ENCODE measurements around the gene ERF. TPM values are rescaled to one million over a fixed set of nuclear protein-coding genes. Genes with fewer than 3 reads are reported as not detected.

ERF gene
- total and polyA plus RNA-seq, 7 donors, result 18.6 to 42.8 (median 23.6) TPM

DNA sequence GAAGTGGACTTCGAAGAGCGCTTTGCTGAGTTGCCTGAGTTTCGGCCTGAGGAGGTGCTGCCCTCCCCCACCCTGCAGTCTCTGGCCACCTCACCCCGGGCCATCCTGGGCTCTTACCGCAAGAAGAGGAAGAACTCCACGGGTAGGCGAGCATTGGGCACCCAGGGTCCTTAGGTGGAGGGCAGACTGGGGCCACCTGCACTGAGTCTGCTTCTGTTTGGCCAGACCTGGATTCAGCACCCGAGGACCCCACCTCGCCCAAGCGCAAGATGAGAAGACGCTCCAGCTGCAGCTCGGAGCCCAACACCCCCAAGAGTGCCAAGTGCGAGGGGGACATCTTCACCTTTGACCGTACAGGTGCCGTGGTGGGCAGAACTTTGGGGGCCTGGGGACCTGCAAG lies 39.0 kb upstream of the ERF start:
- Histone ChIP-seq H3K4me3 (no peak overlapping the region), H3K9me3 (no peaks in the 10 kb centered on the region), H3K36me3 (peaks cover 26 to 69% (median 54%) of the 10 kb centered on the region in 4 donors), H3K27ac (no peak overlapping the region), H3K4me1 (peaks cover 0 to 3% (median 0%) of the 10 kb centered on the region in 4 donors), H3K27me3 (no peaks in the 10 kb centered on the region)
- DNase-seq, result no peak
- 92 to 96% methylated on average over 15 of the region's 15 CpGs for WGBS, 2 donors
- intact Hi-C loops (cut with DNase I), result loop anchor here (10.0 kb wide), 1 partner anchor 159 kb away; the partner anchor contains the start of gene POU2F2
- no peak for TF ChIP-seq POLR2AphosphoS5 (IDR thresholded peaks at IDR 0.05)
- TF ChIP-seq, protein P1, sequence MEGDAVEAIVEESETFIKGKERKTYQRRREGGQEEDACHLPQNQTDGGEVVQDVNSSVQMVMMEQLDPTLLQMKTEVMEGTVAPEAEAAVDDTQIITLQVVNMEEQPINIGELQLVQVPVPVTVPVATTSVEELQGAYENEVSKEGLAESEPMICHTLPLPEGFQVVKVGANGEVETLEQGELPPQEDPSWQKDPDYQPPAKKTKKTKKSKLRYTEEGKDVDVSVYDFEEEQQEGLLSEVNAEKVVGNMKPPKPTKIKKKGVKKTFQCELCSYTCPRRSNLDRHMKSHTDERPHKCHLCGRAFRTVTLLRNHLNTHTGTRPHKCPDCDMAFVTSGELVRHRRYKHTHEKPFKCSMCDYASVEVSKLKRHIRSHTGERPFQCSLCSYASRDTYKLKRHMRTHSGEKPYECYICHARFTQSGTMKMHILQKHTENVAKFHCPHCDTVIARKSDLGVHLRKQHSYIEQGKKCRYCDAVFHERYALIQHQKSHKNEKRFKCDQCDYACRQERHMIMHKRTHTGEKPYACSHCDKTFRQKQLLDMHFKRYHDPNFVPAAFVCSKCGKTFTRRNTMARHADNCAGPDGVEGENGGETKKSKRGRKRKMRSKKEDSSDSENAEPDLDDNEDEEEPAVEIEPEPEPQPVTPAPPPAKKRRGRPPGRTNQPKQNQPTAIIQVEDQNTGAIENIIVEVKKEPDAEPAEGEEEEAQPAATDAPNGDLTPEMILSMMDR (IDR thresholded peaks at IDR 0.05), result no peak
- no peak for TF ChIP-seq POLR2A (IDR thresholded peaks at IDR 0.05)
- no peak for TF ChIP-seq EP300 (IDR thresholded peaks at IDR 0.05)

DNA sequence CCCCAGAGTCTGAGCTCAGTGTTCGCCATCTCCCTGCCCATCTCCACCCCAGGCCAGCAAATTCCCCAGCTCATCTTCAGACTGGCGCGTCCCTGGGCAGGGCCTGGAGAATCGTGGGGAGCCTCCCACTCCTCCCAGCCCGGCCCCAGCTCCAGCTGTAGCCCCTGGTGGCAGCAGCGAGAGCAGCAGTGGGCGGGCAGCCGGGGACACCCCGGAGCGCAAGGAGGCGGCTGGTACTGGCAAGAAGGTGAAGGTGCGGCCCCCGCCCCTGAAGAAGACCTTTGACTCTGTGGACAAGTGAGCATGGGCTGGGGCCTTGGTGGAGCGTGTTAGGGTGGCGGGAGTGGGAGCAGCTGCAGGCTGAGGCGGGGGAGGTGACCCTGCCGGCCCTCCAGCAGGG lies 38.6 kb upstream of the ERF start:
- H3K27me3 ChIP-seq, result no peaks in the 10 kb centered on the region
- TF ChIP-seq POLR2AphosphoS5 (IDR thresholded peaks at IDR 0.05) (no peak), POLR2A (IDR thresholded peaks at IDR 0.05) (no peak), EP300 (IDR thresholded peaks at IDR 0.05) (no peak)
- TF ChIP-seq, protein P1 (IDR thresholded peaks at IDR 0.05), result no peak
- no peaks in the 10 kb centered on the region for H3K9me3 ChIP-seq
- intact Hi-C loops (cut with DNase I), result loop anchor here (10.0 kb wide), 1 partner anchor 159 kb away; the partner anchor contains the start of gene POU2F2
- DNase-seq, result no peak
- H3K36me3 ChIP-seq, result peaks cover 29 to 73% (median 58%) of the 10 kb centered on the region in 4 donors
- WGBS, 2 donors, result 89 to 92% methylated on average over 17 of the region's 17 CpGs
- no peak overlapping the region for H3K4me3 ChIP-seq
- H3K4me1 ChIP-seq, result peaks cover 0 to 3% (median 0%) of the 10 kb centered on the region in 4 donors
- no peak overlapping the region for H3K27ac ChIP-seq

DNA sequence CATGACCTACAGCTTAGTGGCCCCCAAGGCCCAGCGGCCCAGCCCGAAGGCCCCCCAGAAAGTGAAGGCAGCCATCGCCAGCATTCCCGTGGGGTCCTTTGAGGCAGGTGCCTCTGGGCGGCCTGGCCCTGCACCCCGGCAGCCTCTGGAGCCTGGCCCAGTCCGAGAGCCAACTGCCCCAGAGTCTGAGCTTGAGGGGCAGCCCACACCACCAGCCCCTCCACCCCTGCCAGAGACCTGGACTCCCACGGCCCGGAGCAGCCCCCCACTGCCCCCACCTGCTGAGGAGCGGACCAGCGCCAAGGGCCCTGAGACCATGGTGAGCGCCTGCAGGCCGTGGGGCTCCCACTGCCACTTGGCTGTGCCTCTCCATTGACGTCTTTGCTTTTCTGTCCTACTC lies 38.0 kb upstream of the ERF start:
- Histone ChIP-seq H3K27ac (no peak overlapping the region), H3K9me3 (no peaks in the 10 kb centered on the region), H3K27me3 (no peaks in the 10 kb centered on the region), H3K36me3 (peaks cover 29 to 79% (median 63%) of the 10 kb centered on the region in 4 donors), H3K4me1 (peaks cover 0 to 3% (median 0%) of the 10 kb centered on the region in 4 donors), H3K4me3 (no peak overlapping the region)
- DNase-seq, result no peak
- TF ChIP-seq, protein P1 (IDR thresholded peaks at IDR 0.05), result no peak
- TF ChIP-seq POLR2AphosphoS5 (IDR thresholded peaks at IDR 0.05) (no peak), EP300 (IDR thresholded peaks at IDR 0.05) (no peak), POLR2A (IDR thresholded peaks at IDR 0.05) (no peak)
- WGBS, 2 donors, result 92 to 94% methylated on average over 14 of the region's 14 CpGs
- intact Hi-C loops (cut with DNase I), result loop anchor here (10.0 kb wide), 1 partner anchor 158 kb away; the partner anchor contains the start of gene POU2F2

DNA sequence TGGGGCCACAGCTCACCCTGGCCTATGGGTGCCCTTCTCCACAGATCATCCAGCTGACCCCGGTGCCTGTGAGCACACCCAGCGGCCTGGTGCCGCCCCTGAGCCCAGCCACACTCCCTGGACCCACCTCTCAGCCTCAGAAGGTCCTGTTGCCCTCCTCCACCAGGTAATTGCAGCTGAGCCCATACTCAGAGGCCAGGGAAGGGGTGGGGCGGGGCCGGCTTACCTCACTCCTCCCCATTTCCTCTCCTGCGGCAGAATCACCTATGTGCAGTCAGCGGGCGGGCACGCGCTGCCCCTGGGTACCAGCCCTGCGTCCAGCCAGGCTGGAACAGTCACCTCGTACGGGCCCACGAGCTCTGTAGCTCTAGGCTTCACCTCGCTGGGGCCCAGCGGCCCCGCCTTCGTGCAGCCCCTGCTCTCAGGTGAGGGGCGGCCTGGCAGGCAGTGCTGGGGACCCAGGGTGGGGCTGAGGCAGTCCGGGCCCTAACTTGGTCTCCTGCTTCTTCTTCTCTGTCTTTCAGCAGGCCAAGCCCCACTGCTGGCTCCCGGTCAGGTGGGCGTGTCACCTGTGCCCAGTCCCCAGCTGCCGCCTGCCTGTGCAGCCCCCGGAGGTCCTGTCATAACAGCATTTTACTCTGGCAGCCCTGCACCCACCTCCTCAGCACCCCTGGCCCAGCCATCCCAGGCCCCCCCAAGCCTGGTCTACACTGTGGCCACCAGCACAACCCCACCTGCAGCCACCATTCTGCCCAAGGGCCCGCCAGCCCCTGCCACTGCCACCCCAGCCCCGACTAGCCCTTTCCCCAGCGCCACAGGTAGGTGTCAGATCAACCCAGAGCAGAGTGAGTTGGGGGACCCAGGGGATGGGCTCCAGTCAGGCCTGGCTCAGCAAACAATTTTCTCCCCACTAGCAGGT lies 37.4 kb upstream of the ERF start:
- H3K4me3 ChIP-seq, result no peak overlapping the region
- intact Hi-C loops (cut with DNase I), result loop anchor here (10.0 kb wide), 1 partner anchor 158 kb away; the partner anchor contains the start of gene POU2F2
- DNase-seq, result no peak
- no peak overlapping the region for H3K27ac ChIP-seq
- TF ChIP-seq, protein P1 (IDR thresholded peaks at IDR 0.05), result no peak
- TF ChIP-seq POLR2AphosphoS5 (IDR thresholded peaks at IDR 0.05) (no peak), POLR2A (IDR thresholded peaks at IDR 0.05) (no peak), EP300 (IDR thresholded peaks at IDR 0.05) (no peak)
- peaks cover 0 to 3% (median 0%) of the 10 kb centered on the region in 4 donors for H3K4me1 ChIP-seq
- WGBS, 2 donors, result 54 to 83% methylated on average over 27 of the region's 27 CpGs
- H3K36me3 ChIP-seq, result peaks cover 29 to 85% (median 69%) of the 10 kb centered on the region in 4 donors
- no peaks in the 10 kb centered on the region for H3K27me3 ChIP-seq
- H3K9me3 ChIP-seq, result no peaks in the 10 kb centered on the region

Measured in sigmoid colon (tissue), 7 donors.